ENCODE measurements around the gene DDX60.
"Not testable (repeated sequence)": the region's sequence is repeated elsewhere in the genome, so short reads cannot be mapped to it uniquely, and the experiment has no call there.

Gene DDX60

GRCh38 chr4:168318266-168318895 lies at the start of gene DDX60:
Gene DDX60 (minus strand): TSS chr4:168318752. CDS start chr4:168311259, 7,493 bp downstream.
- peak; percentile 28 for DNase-seq

GRCh38 chr4:168367065-168367464 lies 48.5 kb upstream of the DDX60 start:
- no peak for DNase-seq

- no peak for DNase-seq
Observed at GRCh38 chr4:168362025-168362401, 43.5 kb upstream of the DDX60 start.

- no peak for DNase-seq
Observed at GRCh38 chr4:168361365-168362024, 42.9 kb upstream of the DDX60 start.

- DNase-seq: no peak
Observed at GRCh38 chr4:168360271-168360670, 41.7 kb upstream of the DDX60 start.

GRCh38 chr4:168357941-168358340 lies 39.4 kb upstream of the DDX60 start:
- no peak for DNase-seq

GRCh38 chr4:168353746-168354145 lies 35.2 kb upstream of the DDX60 start:
- no peak for DNase-seq

GRCh38 chr4:168337550-168337940 lies 19.0 kb upstream of the DDX60 start:
- no peak for DNase-seq

- DNase-seq: no peak
Observed at GRCh38 chr4:168336837-168337549, 18.4 kb upstream of the DDX60 start.

- DNase-seq: no peak
Observed at GRCh38 chr4:168335621-168336020, 17.1 kb upstream of the DDX60 start.

GRCh38 chr4:168334053-168334452 lies 15.5 kb upstream of the DDX60 start:
- DNase-seq: no peak

- DNase-seq: not testable (repeated sequence)
Observed at GRCh38 chr4:168330575-168330974, 12.0 kb upstream of the DDX60 start.

GRCh38 chr4:168325591-168325990 lies 7.0 kb upstream of the DDX60 start:
- DNase-seq: no peak

GRCh38 chr4:168321006-168321405 lies 2.5 kb upstream of the DDX60 start:
- no peak for DNase-seq

- DNase-seq: no peak
Observed at GRCh38 chr4:168319486-168320019, 1.0 kb upstream of the DDX60 start.

- no peak for DNase-seq
Observed at GRCh38 chr4:168317621-168318020, 931 bp downstream of the DDX60 start.

- no peak for DNase-seq
Observed at GRCh38 chr4:168309781-168310180, 8.8 kb downstream of the DDX60 start.

GRCh38 chr4:168308912-168309311 lies 9.6 kb downstream of the DDX60 start:
- no peak for DNase-seq

GRCh38 chr4:168306476-168306875 lies 12.1 kb downstream of the DDX60 start:
- no peak for DNase-seq

- DNase-seq: no peak
Observed at GRCh38 chr4:168304744-168305459, 13.7 kb downstream of the DDX60 start.

GRCh38 chr4:168303430-168303829 lies 15.1 kb downstream of the DDX60 start:
- DNase-seq: not testable (repeated sequence)

GRCh38 chr4:168293386-168293975 lies 25.1 kb downstream of the DDX60 start:
- DNase-seq: no peak

GRCh38 chr4:168291242-168291641 lies 27.3 kb downstream of the DDX60 start:
- no peak for DNase-seq

Data from KG1 (cell line).